ENCODE measurements around the gene NOC2L.

NOC2L gene

GRCh38 chr1:942864-943533 lies 16.1 kb downstream of the NOC2L start:
- no peak for DNase-seq (ENCODE audit: low read depth in 2 of 2)

DNA sequence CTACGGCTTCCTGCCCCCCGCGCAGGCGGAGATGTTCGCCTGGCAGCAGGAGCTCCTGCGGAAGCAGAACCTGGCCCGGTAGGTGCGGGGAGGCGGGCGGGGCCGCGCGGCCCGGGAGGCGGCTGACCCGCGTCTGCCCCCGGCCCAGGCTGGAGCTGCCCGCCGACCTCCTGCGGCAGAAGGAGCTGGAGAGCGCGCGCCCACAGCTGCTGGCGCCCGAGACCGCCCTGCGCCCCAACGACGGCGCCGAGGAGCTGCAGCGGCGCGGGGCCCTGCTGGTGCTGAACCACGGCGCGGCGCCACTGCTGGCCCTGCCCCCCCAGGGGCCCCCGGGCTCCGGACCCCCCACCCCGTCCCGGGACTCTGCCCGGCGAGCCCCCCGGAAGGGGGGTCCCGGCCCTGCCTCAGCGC lies 16.6 kb downstream of the NOC2L start:
- DNase-seq (ENCODE audit: low read depth in 2 of 2): no peak

- DNase-seq (ENCODE audit: low read depth in 2 of 2): no peak
Observed at GRCh38 chr1:941588-942383, 17.3 kb downstream of the NOC2L start.

DNA sequence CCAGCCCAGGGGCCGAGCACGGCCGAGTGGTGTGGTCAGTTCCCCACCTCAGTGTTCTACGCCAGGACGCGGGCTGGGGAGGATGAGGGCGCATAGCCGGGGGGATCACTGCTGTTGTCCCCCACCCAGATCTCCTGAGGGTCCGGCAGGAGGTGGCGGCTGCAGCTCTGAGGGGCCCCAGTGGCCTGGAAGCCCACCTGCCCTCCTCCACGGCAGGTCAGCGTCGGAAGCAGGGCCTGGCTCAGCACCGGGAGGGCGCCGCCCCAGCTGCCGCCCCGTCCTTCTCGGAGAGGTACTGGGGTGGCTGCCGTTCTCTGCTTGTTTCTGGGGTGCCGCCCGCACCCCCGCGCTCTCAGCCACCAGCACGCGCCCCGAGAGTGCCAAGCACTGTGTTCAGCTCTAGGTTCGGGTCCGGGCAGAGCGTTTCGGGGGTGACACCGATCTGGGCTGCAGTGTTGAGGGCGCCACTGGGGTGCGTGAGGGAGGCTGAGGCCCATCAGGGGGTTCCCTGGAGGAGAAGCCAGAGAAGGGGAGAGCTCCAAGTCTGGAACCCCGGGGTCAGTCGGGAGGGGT lies 18.0 kb downstream of the NOC2L start:
- DNase-seq (ENCODE audit: low read depth in 2 of 2): no peak

DNA sequence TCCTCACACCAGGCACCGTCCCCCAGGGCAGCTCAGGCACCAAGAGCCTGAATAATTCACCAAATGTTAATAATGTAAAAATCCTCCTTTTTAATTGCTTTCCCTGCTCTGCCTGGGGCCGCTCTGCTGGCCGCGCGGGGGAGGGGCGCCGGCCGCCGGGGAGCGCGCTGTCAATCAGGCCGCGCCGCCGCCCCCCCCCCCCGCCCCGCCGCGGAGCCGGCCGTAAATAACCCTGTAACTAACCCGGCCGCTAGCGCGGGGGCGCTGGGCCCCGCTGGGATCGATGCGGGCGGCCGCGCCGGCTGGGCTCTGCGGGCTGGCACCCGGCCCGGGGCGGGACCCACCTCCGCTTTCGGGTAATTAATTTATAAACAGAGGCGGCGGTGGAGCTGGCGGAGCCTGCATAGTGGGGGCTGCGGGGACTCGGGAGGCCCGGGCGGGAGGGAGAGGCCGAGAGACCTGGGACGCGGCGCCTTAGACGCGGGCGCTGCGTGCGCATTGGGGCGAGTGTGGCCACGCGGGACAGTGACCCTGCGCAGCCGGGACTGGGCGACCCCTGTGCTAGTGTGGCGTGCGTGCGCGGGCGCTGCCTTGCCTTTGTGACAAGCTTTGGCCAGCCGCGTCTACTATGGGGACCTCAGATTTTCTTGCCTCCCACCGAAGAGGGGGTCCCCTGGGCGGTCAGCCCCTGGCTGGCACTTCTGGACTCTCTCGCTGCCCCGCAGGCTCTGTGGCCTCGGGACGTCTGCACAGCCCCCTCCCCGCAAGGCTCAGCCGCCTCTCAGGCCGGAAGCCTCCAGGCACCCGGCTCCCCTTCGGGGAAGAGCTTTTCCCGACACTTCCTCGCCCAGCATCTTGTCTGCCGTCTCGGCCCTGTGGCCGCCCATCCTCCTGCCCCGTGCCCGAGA lies 18.7 kb downstream of the NOC2L start:
- DNase-seq (ENCODE audit: low read depth in 2 of 2): no peak

DNA sequence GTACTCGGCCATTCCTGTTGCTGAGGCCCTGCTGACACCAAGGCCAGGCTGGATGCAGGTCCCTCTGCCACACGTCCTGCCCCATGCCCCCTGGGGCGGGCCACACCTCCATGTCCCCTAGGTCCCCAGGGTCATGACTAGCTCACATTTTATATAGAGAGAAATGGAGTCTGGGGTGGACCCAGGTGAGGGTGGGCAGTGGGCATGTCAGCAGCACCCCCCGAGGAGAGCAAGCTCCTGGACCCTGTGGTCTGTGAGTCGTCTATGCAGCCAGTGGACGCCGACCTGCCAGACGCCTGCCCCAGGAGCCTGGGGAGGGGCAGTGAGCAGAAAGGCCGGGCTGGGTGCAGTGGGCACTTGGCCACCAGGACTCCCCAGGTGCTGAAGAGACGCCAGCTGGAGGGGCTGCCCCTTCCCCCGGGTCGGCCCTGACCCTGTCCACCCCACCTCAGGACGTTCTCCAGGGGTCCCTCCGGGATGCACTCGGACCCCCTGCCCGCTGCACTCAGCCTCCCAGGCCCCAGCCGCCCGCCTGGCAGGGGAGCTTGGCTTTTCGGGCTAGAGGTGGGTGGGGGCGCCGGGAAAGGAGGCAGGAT lies 19.4 kb downstream of the NOC2L start:
- DNase-seq (ENCODE audit: low read depth in 2 of 2): no peak

- no peak for DNase-seq (ENCODE audit: low read depth in 2 of 2)
Observed at GRCh38 chr1:938711-939489, 20.2 kb downstream of the NOC2L start.

DNA sequence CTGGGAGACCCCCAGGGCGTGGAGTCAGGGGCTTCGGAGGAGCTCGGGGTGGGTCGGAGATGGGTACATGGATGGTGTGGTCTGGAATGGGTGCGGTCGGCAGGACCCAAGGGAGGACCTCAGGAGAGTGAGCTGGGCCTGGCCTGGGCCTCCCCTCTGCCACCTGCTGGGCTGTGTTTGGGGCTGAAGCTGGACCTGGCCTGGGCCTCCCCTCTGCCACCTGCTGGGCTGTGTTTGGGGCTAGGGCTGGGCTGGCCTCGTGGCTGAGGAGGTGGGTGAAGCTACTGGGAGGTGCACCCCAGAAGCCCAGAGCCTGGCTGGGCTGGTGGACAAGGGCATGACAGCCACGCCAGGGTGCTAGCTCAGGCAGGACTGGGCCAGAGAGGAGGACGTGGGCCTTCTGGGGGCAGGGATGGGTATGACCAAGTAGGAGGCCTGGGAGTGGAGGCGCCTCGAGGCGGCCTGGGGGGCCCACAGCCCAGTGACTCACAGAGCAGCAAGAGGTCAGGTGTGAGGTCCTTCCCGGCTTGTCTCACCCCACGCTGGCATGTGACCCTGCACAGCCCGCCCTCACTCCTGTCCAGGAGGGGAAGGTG lies 20.9 kb downstream of the NOC2L start:
- DNase-seq (ENCODE audit: low read depth in 2 of 2): no peak

DNA sequence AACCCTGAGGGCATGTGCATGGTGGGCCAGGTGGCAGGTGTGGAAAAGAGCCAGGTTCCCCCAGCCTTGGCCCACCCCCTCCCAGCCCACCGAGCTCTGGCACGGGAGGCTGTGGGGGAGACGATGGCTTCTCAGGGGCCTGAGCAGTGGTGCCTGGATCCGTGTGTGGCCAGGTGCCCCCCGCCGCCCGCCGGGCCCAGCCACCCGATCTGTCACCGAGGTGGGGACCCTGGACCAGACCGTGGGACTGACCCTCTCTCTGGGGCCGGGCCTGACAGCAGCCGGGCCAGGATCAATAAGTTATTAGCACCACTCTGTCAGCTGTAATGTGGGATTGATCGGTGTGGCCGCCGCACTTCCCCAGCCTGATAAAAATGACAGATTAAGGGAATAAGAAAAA lies 21.5 kb downstream of the NOC2L start:
- DNase-seq (ENCODE audit: low read depth in 2 of 2): no peak

DNA sequence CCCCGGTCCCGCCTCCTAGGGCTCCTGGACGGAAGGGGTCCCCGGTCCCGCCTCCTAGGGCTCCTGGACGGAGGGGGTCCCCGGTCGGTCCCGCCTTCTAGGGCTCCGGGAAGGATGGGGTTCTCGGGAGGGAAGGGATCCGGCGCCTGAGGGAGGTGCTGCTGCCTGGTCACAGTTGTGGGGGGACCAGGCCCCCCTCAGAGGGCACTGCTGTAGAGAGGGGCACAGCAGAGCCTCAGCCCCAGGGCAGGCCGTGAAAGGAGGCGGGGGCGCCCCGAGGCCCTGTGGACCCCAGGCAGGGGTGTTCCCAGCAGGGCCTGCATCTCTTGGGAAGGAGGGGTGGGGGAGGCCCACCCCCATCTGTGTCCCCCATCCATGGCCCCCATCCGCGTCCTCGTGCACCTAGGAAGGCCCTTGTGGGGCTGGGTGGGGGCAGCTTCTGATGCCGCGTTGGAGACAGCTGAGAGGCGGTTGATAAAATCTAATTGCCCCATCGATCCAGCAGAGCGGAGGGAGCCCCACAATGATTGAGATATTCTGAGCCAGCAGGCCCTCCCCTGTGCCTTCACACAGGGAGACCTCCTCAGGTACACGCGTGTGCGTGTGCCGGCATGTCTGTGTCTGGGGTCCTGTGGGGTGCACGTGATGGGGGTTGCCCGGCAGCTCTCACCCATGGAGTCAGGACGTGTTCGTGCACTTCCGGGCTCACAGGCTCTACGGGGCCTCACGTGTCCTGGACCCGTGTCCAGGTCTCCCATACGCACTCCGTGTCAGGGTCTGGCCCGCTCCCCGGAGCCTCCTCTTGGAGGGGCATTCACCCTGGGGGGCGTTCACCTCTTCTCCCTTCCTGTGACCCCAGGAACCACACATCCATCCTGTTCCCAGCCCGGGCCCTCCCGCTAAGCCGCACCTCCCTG lies 22.4 kb downstream of the NOC2L start:
- no peak for DNase-seq (ENCODE audit: low read depth in 2 of 2)

- no peak for DNase-seq (ENCODE audit: low read depth in 2 of 2)
Observed at GRCh38 chr1:935751-936231, 23.3 kb downstream of the NOC2L start.

GRCh38 chr1:934991-935750 lies 23.9 kb downstream of the NOC2L start:
- DNase-seq (ENCODE audit: low read depth in 2 of 2): no peak

DNA sequence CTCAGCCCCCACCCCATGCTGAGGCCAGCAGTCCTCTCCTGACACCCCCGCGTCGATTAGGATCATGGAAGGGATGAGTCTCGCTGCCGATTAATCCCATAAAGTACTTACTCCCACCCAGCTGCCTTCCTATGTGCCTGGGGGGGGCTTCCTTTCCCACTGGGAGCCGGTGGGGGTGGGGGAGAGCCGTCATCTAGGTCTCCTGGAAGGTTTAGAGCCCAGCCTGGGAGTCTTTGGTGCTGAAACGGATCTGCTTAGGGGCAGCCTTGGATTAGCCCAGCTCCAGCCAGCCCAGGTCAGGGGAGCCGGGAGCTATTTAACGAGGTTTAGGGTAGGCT lies 25.5 kb downstream of the NOC2L start:
- no peak for DNase-seq (ENCODE audit: low read depth in 2 of 2)

- DNase-seq (ENCODE audit: low read depth in 2 of 2): no peak
Observed at GRCh38 chr1:932776-933602, 26.1 kb downstream of the NOC2L start.

GRCh38 chr1:932173-932510 lies 26.9 kb downstream of the NOC2L start:
- DNase-seq (ENCODE audit: low read depth in 2 of 2): no peak

- DNase-seq (ENCODE audit: low read depth in 2 of 2): no peak
Observed at GRCh38 chr1:931380-932172, 27.5 kb downstream of the NOC2L start.

- no peak for DNase-seq (ENCODE audit: low read depth in 2 of 2)
Observed at GRCh38 chr1:930633-931138, 28.4 kb downstream of the NOC2L start.
